GM19468 (cell line): ENCODE measurements around the gene HCRTR2.
"Not testable (repeated sequence)": the region's sequence is repeated elsewhere in the genome, so short reads cannot be mapped to it uniquely, and the experiment has no call there.

Experiments
- ATAC-seq: cut with Tn5 transposase; IDR thresholded peaks from one replicate; pipeline ENCODE4 v1.9.1; 2021; ENCODE audit warnings: mild to moderate bottlenecking, moderate library complexity, moderate number of reproducible peaks; ENCODE audit not compliant: unreplicated experiment; ENCODE audit errors: extremely low read depth

HCRTR2 gene

GRCh38 chr6:55210952-55211351, 36.6 kb downstream of the HCRTR2 start:
- no peak for ATAC-seq

DNA sequence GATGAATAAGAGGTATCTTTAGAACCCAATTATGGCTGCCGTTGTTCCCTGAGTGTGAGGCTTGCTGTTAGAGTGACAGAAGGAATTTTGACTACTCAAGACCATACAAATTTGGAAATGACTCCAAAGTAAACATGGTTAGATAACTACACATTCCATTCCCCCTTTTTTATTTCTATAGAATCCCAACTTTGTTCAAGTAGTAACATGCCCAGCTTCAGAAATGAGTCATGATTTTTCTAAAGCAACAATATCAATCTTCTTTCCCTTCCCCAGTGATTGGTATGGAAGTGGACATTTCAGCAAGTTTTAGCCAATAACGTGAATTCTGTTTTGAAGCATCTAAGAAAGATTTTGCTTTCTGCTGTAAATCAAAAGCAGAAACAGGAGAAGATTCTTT, 37.8 kb downstream of the HCRTR2 start:
- ATAC-seq, result no peak

DNA sequence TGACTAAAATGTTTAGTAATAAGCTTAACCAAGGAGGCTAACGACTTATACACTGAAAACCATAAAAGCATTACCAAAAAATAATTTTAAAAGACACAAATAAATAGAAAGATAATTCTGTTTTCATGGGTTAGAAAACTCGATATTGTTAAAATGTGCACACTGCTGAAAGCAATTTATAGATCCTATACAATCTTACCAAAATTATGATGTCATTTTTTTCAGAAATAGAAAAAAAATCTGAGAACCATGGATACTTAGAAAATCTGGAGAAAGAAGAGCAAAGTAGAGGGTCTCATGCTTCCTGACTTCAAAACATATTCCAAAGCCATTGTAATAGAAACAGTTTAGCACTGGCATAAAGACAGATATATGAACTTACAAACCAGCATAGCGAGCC, 46.6 kb downstream of the HCRTR2 start:
- ATAC-seq, result no peak

- ATAC-seq, result no peak
Measured at GRCh38 chr6:55227862-55228261, 53.5 kb downstream of the HCRTR2 start.

DNA sequence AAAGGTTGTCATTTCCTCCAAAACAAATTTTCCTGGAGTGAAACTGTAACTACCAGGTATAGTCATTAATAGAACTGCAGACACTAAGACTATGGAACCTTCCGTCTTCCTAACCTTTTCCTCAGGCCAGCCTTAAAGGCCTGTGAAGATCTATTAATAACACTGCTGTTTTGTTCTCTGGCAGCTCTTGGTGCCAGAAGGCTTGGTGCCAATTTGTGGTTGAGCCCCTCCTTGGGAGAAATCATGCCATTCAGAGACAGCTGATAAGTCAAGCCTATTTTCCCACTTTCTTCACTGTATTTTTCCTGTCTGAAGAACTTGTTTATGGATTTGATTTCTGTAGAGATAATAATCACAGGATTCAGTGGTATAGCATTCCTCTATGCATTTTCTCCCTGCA, 64.8 kb downstream of the HCRTR2 start:
- no peak for ATAC-seq

- not testable (repeated sequence) for ATAC-seq
Measured at GRCh38 chr6:55240975-55241605, 66.8 kb downstream of the HCRTR2 start.

DNA sequence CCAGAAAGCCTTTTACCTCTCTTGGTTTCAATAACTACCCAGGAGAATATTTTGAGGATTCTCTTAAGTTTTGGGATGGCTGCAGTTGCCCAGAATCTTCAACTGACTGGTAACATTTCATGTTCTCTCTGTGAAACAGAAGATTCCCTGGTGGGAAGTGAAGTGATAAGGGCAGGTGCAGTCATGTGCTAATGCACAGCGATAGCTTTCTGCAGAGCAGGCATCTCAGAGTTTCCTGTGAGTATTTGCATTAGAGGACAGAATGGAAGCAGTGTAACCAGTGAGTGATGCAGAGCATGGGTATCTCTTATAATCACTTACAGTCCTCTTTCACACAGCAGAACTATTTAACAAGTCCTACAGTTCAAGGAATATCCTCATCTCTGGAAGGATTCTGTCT, 76.1 kb downstream of the HCRTR2 start:
- no peak for ATAC-seq

GRCh38 chr6:55255113-55255512, 80.8 kb downstream of the HCRTR2 start:
- ATAC-seq, result no peak

GRCh38 chr6:55260181-55260580, 85.9 kb downstream of the HCRTR2 start:
- no peak for ATAC-seq

GRCh38 chr6:55265409-55266114, 91.2 kb downstream of the HCRTR2 start:
- no peak for ATAC-seq

- no peak for ATAC-seq
Measured at GRCh38 chr6:55266896-55267295, 92.6 kb downstream of the HCRTR2 start.

DNA sequence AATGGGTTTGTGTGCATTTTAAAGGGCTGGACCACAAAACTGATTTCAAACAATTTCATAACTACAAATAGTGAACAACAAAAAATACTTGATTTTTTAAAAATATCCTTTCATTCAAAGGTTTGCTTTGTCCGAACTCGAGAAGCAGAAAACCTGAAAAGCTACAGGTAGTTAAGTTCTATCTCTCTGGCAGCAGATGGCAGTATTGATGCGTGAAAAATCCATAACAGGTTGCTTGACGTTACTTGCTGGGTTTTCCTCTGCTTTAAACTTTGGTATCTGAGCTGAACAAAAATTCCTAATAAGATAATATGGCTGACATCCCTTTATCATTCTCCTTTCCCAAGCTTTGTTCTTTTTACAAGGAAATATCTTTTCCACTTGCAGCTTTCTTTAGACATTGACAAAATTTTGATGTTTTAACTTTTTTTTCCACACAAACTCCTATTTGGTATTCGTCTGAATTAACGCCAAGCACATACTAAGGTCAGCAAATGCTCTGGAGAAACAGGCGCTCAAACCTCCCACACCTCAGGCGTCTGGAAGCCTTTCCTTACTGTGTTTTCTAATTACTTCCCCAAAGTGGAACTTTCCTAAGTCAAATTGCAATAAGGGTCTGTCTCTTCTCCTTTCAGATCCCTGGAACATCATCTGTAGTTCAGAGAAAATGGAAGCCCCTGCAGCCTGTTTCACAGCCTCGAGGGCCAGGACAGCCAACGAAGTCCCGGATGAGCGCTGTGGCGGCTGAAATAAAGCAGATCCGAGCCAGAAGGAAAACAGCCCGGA, 102.6 kb downstream of the HCRTR2 start:
- ATAC-seq, result no peak

DNA sequence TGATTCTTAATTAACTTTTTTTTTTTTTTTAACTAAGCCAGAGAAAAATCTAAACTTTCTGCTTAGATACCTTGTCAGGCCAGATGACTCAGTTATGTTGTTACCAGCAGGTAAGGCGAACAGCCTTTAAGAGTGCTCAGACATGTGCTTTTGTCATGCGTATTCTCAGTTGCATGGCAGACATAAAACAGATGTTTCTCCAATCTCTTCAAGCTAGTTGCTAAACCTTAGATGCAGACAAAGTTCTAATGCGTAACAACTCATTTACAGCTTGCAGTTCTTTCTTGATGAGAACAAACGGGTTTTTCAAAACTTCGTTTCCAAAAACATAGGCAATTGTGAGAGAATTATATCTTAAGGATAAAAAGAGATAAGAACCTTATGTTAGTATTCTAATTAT, 103.3 kb downstream of the HCRTR2 start:
- ATAC-seq, result no peak

DNA sequence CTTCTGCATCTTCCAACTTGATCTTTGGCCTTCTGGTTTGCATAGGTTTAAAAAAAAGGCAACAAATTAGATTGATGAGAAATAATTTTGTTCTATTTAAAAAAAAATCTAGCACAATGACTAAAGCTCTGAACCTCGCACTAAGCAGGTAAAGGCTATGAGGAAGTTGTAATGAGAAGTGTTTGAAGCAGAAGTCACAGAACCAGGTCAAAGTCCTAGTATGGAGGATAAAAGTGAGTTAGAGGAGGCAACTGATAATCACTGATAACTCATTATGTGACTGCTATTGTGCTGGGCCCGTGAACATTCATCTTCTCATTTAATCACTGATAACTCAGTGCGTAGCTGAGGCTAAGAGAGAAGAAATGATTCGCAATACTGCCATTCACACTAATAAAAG, 106.9 kb downstream of the HCRTR2 start:
- no peak for ATAC-seq

- ATAC-seq, result no peak
Measured at GRCh38 chr6:55282115-55282514, 107.8 kb downstream of the HCRTR2 start.

DNA sequence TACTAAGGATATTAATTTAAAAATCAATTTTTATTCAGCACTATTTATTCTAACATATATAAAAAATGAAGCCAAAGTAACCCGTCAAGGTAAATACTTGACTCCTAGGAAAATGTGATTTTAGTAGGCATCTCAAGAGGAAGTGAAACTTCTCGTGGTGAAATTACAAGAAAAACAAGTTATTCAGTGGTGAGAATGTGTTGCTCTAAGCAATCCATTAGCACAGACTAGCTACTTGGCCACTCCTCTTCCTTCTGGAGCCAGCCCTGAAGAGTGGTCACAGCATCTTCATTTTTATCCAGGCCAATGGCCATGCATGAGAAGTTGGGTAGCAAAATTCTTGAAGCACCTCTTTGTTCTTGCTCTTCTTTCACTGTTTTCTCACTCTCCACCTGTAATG, 112.5 kb downstream of the HCRTR2 start:
- no peak for ATAC-seq

DNA sequence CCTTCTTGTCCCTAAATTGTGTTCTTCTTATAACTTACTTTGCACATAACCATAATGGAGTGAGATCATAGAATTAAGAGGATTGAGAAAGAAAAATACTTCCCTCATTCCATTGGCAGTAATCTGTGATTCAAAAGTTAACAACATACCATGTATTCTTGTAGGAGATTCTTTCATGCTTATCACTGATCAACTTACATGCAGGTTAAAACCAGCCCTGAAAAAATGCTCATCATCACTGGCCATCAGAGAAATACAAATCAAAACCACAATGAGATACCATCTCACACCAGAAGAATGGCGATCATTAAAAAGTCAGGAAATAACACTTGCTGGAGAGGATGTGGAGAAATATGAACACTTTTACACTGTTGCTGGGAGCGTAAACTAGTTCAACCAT, 116.4 kb downstream of the HCRTR2 start:
- no peak for ATAC-seq

DNA sequence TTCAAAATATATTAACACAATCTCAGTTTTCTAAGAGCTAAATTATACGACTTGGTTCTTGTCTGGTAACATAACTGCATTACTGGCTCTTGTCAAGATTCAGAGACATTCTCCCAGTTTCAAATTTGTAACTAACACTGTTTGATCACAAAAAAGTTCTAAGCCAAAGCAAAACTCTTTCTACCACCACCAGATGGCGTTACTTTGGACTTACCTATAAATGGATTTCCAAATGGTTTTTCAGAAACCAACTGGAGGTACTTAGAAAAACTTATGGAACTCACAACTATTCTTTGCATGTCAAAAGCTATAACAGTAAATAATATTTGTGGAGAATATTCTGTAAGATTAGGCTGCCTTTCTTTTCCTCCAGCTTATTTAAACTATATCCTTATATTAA, 118.8 kb downstream of the HCRTR2 start:
- ATAC-seq, result no peak

GRCh38 chr6:55297214-55297613, 122.9 kb downstream of the HCRTR2 start:
- not testable (repeated sequence) for ATAC-seq

- no peak for ATAC-seq
Measured at GRCh38 chr6:55299286-55299985, 125.1 kb downstream of the HCRTR2 start.

DNA sequence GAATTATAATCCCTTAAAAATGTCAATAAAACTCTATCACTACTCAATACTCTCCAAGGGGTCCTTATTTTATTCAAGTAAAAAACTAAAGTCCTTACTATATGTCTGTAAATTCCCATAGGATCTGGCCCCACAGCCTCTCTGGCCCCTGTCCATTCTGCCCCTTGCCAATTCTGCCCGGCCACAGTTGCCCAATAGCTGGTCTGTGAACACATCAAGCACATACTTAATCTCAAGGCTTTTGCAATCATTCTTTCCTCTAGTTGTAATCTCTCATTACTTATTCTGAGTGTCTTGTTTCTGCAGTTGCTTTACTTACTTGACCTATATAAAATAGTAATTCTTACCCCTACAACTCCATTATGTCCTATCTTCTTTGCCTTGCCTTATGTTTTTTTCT, 130.4 kb downstream of the HCRTR2 start:
- no peak for ATAC-seq
